K562 (cell line): ENCODE measurements around the gene BCL10. TPM values are rescaled to one million over a fixed set of nuclear protein-coding genes. Genes with fewer than 3 reads are reported as not detected.

Experiments used
- BACH1 ChIP-seq: fragments of 200-800 bp; sonication (Bioruptor generic); IDR thresholded peaks from 2 replicates; pipeline ENCODE4 v1.6.1; 2016; ENCODE audit warnings: missing genetic modification characterization, missing compliant biosample characterization
- CBX1 ChIP-seq: sonication (generic); IDR thresholded peaks from 2 replicates; pipeline ENCODE4 v1.6.1; 2016; ENCODE audit warnings: antibody characterized with exemption, low read depth, mild to moderate bottlenecking
- CHCHD3 ChIP-seq: fragments of 250-450 bp; sonication (Bioruptor Pico); IDR thresholded peaks from 2 replicates; pipeline ENCODE4 v2.1.2; 2022; ENCODE audit warnings: mild to moderate bottlenecking
- E4F1 ChIP-seq: fragments of 250-450 bp; sonication (Bioruptor Pico); IDR thresholded peaks from 2 replicates; pipeline ENCODE4 v1.5.0; 2021; ENCODE audit warnings: mild to moderate bottlenecking, borderline replicate concordance
- ERF ChIP-seq: fragments of 450-650 bp; formaldehyde crosslinking; IDR thresholded peaks from 2 replicates; pipeline ENCODE4 v1.4.0; 2020; ENCODE audit warnings: mild to moderate bottlenecking, mixed read lengths
- NFRKB ChIP-seq: fragments of 450-650 bp; IDR thresholded peaks from 2 replicates; pipeline ENCODE4 v1.6.1; 2016; ENCODE audit warnings: low read depth
- RB1 ChIP-seq: fragments of 450-650 bp; IDR thresholded peaks from 2 replicates; pipeline ENCODE4 v1.6.1; 2017; ENCODE audit warnings: low read depth, mild to moderate bottlenecking
- RUNX1 ChIP-seq: sonication (generic); IDR thresholded peaks from 2 replicates; pipeline ENCODE4 v1.6.1; 2016; ENCODE audit warnings: antibody characterized with exemption, low read depth
- SRSF1 ChIP-seq: fragments of 200-400 bp; formaldehyde crosslinking; IDR thresholded peaks from 2 replicates; pipeline ENCODE4 v1.6.1; 2017; ENCODE audit warnings: mild to moderate bottlenecking, low read depth, low read length, moderate library complexity
- TBP ChIP-seq: optimal IDR thresholded peaks from 2 replicates; pipeline ENCODE3; 2011; ENCODE audit warnings: low read depth, low read length, improper control_type of control experiment
- TFE3 ChIP-seq: fragments of 450-650 bp; formaldehyde crosslinking; IDR thresholded peaks from 2 replicates; pipeline ENCODE4 v1.4.0; 2020; ENCODE audit warnings: mild to moderate bottlenecking, mixed read lengths
- XRCC4 ChIP-seq: IDR thresholded peaks from one replicate; pipeline ENCODE4 v1.6.1; 2011; ENCODE audit not compliant: insufficient read depth, insufficient read length; ENCODE audit errors: extremely low read depth
- XRCC5 ChIP-seq: fragments of 200-400 bp; formaldehyde crosslinking; IDR thresholded peaks from 2 replicates; pipeline ENCODE4 v1.6.1; 2017; ENCODE audit warnings: low read depth, mild to moderate bottlenecking, low read length
- ZNF239 ChIP-seq: fragments of 250-450 bp; sonication (Bioruptor Pico); IDR thresholded peaks from 2 replicates; pipeline ENCODE4 v1.4.0; 2020; ENCODE audit warnings: mild to moderate bottlenecking
- ZNF583 ChIP-seq: fragments of 250-450 bp; sonication (Bioruptor Pico); IDR thresholded peaks from 2 replicates; pipeline ENCODE4 v1.4.0; 2020
- ZNF589 ChIP-seq: fragments of 200-800 bp; sonication (Bioruptor generic); IDR thresholded peaks from 2 replicates; pipeline ENCODE4 v1.6.1; 2016; ENCODE audit warnings: low read depth, missing genetic modification characterization, missing compliant biosample characterization
- ZNF77 ChIP-seq: fragments of 250-450 bp; sonication (Bioruptor Pico); IDR thresholded peaks from 2 replicates; pipeline ENCODE4 v1.5.0; 2020
- polyA plus RNA-seq, 8 experiments: library from polyadenylated mRNA; depleted of rRNA in 4 of 8; stranded (reverse) in 5 of 8; unstranded in 3 of 8; fragments of >200 nt; fragmentation: Nextera tagmentation in 2 of 8; fragmentation: Illumina TruSeq in 1 of 8; extraction: Ambion mirVana in 2 of 8; extraction: Trizol in 1 of 8; gene quantifications; 2 replicates each; pipeline versions ENCODE4 v1.2.1 to v1.2.3, GENCODE V29; 2011 to 2014; ENCODE audit warnings: inconsistent platforms in 1 of 8, missing spikeins in 1 of 8
- total RNA-seq, 7 experiments: library from RNA; depleted of rRNA in 6 of 7; stranded (reverse); fragments of >200 nt in 6 of 7; fragmentation: Illumina TruSeq in 2 of 7; extraction: Trizol in 2 of 7; gene quantifications; 2 replicates each; pipeline versions ENCODE4 v1.2.1 to v1.2.3, GENCODE V29; 2011 to 2021; ENCODE audit warnings: low replicate concordance in 1 of 7
- TF ChIP-seq, protein P1 (sequence below): fragments of 250-450 bp; sonication (Bioruptor Pico); IDR thresholded peaks from 2 replicates; pipeline ENCODE4 v1.4.0; 2020; ENCODE audit warnings: borderline replicate concordance
- TF ChIP-seq, protein P2 (sequence below): fragments of 200-800 bp; sonication (Bioruptor generic); IDR thresholded peaks from 2 replicates; pipeline ENCODE4 v1.6.1; 2017; ENCODE audit warnings: missing genetic modification characterization, missing compliant biosample characterization

The BCL10 gene
- total and polyA plus RNA-seq, 9 of the 15 experiments (the other 6 are each of a cell fraction or from before 2014, with no cell fraction given) = 8.0 to 19.4 (median 12.3) TPM

DNA sequence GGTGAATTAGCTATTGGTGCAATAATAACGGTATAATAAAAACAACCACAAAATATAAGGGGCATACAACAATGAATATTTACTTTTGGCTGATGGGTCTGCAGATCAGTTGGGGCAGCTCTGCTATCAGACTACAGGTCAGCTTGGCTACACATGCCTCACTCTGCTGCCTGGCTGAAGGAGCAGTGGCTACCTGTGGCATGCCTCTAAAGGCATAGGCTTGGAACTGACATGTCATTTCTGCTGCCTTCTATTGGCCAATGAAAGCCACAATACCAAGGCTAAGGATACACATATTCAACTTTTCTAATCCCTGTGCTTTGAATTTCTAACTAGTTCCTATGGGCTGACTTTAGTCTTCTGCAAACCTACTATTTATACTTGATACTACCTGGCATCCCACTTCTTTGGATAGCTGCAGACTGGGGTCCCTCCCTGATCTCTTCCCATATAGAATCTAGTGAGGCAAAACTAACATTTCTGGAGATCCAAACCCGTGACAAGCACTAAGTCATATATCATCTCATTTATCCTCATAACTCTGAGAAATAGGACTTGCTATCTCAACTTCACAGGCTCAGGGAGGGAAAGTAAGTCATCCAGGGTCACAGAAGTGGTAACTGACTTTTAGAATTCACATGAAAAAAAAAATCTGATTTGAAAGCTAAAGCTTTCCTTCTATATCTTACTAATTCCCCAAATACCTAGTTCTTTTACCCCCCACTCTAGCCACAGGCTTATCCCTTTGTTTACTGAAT, 56.4 kb downstream of the BCL10 start (continued):
- TF ChIP-seq E4F1 (CRISPR knock-in tag) = no peak
- TF ChIP-seq BACH1 (tag) = no peak
- no peak for TF ChIP-seq XRCC4
- TF ChIP-seq ERF = no peak
- no peak for TF ChIP-seq RUNX1
- no peak for TF ChIP-seq ZNF239 (CRISPR knock-in tag)
- TF ChIP-seq, protein P1, sequence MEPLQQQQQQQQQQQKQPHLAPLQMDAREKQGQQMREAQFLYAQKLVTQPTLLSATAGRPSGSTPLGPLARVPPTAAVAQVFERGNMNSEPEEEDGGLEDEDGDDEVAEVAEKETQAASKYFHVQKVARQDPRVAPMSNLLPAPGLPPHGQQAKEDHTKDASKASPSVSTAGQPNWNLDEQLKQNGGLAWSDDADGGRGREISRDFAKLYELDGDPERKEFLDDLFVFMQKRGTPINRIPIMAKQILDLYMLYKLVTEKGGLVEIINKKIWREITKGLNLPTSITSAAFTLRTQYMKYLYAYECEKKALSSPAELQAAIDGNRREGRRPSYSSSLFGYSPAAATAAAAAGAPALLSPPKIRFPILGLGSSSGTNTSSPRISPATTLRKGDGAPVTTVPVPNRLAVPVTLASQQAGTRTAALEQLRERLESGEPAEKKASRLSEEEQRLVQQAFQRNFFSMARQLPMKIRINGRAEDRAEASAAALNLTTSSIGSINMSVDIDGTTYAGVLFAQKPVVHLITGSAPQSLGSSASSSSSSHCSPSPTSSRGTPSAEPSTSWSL (CRISPR knock-in tag) = no peak
- no peak for TF ChIP-seq RB1
- no peak for TF ChIP-seq ZNF77 (CRISPR knock-in tag)
- TF ChIP-seq XRCC5 = no peak
- TF ChIP-seq ZNF583 (CRISPR knock-in tag) = 0 out of 2 replicates have a peak, but pooled peaks have one; percentile 60
- no peak for TF ChIP-seq ZNF589
- peak; percentile 4; the same call in 1 of the 2 replicates for TF ChIP-seq TFE3
- TF ChIP-seq, protein P2, sequence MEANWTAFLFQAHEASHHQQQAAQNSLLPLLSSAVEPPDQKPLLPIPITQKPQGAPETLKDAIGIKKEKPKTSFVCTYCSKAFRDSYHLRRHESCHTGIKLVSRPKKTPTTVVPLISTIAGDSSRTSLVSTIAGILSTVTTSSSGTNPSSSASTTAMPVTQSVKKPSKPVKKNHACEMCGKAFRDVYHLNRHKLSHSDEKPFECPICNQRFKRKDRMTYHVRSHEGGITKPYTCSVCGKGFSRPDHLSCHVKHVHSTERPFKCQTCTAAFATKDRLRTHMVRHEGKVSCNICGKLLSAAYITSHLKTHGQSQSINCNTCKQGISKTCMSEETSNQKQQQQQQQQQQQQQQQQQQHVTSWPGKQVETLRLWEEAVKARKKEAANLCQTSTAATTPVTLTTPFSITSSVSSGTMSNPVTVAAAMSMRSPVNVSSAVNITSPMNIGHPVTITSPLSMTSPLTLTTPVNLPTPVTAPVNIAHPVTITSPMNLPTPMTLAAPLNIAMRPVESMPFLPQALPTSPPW = no peak
- no peak for TF ChIP-seq CBX1
- TF ChIP-seq NFRKB = no peak
- TF ChIP-seq TBP = no peak
- no peak for TF ChIP-seq SRSF1
- TF ChIP-seq CHCHD3 (CRISPR knock-in tag) = no peak
